Liver (tissue), 3 donors: ENCODE data around the gene APOH.

Experiments used
- GABPA ChIP-seq, 2 donors: IDR thresholded peaks in 1 of 2; conservative IDR thresholded peaks in 1 of 2; 2 replicates each; pipeline ENCODE4 v1.6.1; 2016; ENCODE audit warnings: antibody characterized with exemption in 2 of 2, mild to moderate bottlenecking in 1 of 2, moderate library complexity in 1 of 2
- MAX ChIP-seq: IDR thresholded peaks from 2 replicates; pipeline ENCODE4 v1.6.1; 2016; ENCODE audit warnings: antibody characterized with exemption
- REST ChIP-seq: IDR thresholded peaks from 2 replicates; pipeline ENCODE4 v1.6.1; 2016; ENCODE audit warnings: antibody characterized with exemption, mild to moderate bottlenecking
- TF ChIP-seq, protein P1 (sequence below): IDR thresholded peaks from 2 replicates; pipeline ENCODE4 v1.6.1; 2016; ENCODE audit warnings: antibody characterized with exemption
- TF ChIP-seq, protein P2 (sequence below): fragments of 150-350 bp; IDR thresholded peaks from 2 replicates; pipeline ENCODE4 v1.5.1; 2017; ENCODE audit warnings: improper control_type of control experiment, low read depth, low read length; ENCODE audit not compliant: missing input control
- donor health status: healthy.
- donor health status: healthy.

DNA sequence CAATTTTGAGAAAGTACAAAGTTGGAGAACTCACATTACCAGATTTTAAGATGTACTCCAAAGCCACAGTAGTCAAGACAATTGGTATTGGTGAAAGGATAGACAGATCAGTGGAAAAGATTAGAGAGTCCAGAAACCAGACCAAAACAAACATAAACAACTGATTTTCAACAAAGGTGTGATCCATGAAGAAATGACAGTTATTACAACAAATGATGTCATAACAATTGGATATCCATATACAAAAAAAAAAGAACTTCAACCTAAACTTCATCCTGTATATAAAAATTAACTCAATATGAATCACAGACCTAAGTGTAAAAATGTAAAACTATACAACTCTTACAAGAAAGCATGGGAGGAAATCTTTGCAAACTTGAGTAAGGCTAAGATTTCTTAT lies 45.7 kb downstream of the APOH start:
- TF ChIP-seq MAX = no peak
- TF ChIP-seq REST = no peak
- no peak for TF ChIP-seq GABPA (IDR thresholded peaks at IDR 0.05 in 1 of 2, conservative IDR thresholded peaks at IDR 0.05 in 1 of 2)
- TF ChIP-seq, protein P1, sequence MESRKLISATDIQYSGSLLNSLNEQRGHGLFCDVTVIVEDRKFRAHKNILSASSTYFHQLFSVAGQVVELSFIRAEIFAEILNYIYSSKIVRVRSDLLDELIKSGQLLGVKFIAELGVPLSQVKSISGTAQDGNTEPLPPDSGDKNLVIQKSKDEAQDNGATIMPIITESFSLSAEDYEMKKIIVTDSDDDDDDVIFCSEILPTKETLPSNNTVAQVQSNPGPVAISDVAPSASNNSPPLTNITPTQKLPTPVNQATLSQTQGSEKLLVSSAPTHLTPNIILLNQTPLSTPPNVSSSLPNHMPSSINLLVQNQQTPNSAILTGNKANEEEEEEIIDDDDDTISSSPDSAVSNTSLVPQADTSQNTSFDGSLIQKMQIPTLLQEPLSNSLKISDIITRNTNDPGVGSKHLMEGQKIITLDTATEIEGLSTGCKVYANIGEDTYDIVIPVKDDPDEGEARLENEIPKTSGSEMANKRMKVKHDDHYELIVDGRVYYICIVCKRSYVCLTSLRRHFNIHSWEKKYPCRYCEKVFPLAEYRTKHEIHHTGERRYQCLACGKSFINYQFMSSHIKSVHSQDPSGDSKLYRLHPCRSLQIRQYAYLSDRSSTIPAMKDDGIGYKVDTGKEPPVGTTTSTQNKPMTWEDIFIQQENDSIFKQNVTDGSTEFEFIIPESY = no peak
- TF ChIP-seq, protein P2, sequence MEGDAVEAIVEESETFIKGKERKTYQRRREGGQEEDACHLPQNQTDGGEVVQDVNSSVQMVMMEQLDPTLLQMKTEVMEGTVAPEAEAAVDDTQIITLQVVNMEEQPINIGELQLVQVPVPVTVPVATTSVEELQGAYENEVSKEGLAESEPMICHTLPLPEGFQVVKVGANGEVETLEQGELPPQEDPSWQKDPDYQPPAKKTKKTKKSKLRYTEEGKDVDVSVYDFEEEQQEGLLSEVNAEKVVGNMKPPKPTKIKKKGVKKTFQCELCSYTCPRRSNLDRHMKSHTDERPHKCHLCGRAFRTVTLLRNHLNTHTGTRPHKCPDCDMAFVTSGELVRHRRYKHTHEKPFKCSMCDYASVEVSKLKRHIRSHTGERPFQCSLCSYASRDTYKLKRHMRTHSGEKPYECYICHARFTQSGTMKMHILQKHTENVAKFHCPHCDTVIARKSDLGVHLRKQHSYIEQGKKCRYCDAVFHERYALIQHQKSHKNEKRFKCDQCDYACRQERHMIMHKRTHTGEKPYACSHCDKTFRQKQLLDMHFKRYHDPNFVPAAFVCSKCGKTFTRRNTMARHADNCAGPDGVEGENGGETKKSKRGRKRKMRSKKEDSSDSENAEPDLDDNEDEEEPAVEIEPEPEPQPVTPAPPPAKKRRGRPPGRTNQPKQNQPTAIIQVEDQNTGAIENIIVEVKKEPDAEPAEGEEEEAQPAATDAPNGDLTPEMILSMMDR = no peak
